ENCODE data around the gene GNPNAT1. TPM values are rescaled to one million over a fixed set of nuclear protein-coding genes. Genes with fewer than 3 reads are reported as not detected.

GNPNAT1 gene
- total RNA-seq, 1 donor from 2014 or later: 5.7 TPM

- Histone ChIP-seq H3K27ac (replicated peaks) (peak overlapping the region; percentile 60), H3K9me3 (replicated peaks) (no peaks in the 10 kb centered on the region), H3K36me3 (peaks cover 8% of the 10 kb centered on the region), H3K4me1 (peaks cover 36% of the 10 kb centered on the region), H3K4me3 (no peak overlapping the region), H3K27me3 (ENCODE audit: low read depth) (no peaks in the 10 kb centered on the region)
- TF ChIP-seq, protein P1, sequence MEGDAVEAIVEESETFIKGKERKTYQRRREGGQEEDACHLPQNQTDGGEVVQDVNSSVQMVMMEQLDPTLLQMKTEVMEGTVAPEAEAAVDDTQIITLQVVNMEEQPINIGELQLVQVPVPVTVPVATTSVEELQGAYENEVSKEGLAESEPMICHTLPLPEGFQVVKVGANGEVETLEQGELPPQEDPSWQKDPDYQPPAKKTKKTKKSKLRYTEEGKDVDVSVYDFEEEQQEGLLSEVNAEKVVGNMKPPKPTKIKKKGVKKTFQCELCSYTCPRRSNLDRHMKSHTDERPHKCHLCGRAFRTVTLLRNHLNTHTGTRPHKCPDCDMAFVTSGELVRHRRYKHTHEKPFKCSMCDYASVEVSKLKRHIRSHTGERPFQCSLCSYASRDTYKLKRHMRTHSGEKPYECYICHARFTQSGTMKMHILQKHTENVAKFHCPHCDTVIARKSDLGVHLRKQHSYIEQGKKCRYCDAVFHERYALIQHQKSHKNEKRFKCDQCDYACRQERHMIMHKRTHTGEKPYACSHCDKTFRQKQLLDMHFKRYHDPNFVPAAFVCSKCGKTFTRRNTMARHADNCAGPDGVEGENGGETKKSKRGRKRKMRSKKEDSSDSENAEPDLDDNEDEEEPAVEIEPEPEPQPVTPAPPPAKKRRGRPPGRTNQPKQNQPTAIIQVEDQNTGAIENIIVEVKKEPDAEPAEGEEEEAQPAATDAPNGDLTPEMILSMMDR (IDR thresholded peaks at IDR 0.05; ENCODE audit: borderline replicate concordance): no peak
- no peak for DNase-seq
- intact Hi-C loops (cut with micrococcal nuclease): no loop called here
These were observed 49.5 kb downstream of the GNPNAT1 start for GRCh38 chr14:52741865-52742264.

GRCh38 chr14:52740751-52741150, 50.7 kb downstream of the GNPNAT1 start:
- no peak for DNase-seq
- Histone ChIP-seq H3K9me3 (replicated peaks) (no peaks in the 10 kb centered on the region), H3K4me1 (peaks cover 43% of the 10 kb centered on the region), H3K27ac (replicated peaks) (peak overlapping the region; percentile 60), H3K4me3 (no peak overlapping the region), H3K27me3 (ENCODE audit: low read depth) (no peaks in the 10 kb centered on the region), H3K36me3 (peaks cover 6% of the 10 kb centered on the region)
- TF ChIP-seq, protein P1 (IDR thresholded peaks at IDR 0.05; ENCODE audit: borderline replicate concordance): no peak
- intact Hi-C loops (cut with micrococcal nuclease): no loop called here

GRCh38 chr14:52738409-52738808, 53.0 kb downstream of the GNPNAT1 start:
- H3K36me3 ChIP-seq: peaks cover 7% of the 10 kb centered on the region
- TF ChIP-seq, protein P1 (IDR thresholded peaks at IDR 0.05; ENCODE audit: borderline replicate concordance): no peak
- intact Hi-C loops (cut with micrococcal nuclease): no loop called here
- no peak overlapping the region for H3K27ac ChIP-seq (replicated peaks)
- no peaks in the 10 kb centered on the region for H3K9me3 ChIP-seq (replicated peaks)
- no peak overlapping the region for H3K4me3 ChIP-seq
- no peaks in the 10 kb centered on the region for H3K27me3 ChIP-seq (ENCODE audit: low read depth)
- H3K4me1 ChIP-seq: peaks cover 46% of the 10 kb centered on the region
- DNase-seq: no peak

- intact Hi-C loops (cut with micrococcal nuclease): no loop called here
- Histone ChIP-seq H3K27me3 (ENCODE audit: low read depth) (no peaks in the 10 kb centered on the region), H3K9me3 (replicated peaks) (no peaks in the 10 kb centered on the region), H3K27ac (replicated peaks) (no peak overlapping the region), H3K36me3 (peaks cover 14% of the 10 kb centered on the region), H3K4me3 (no peak overlapping the region), H3K4me1 (peaks cover 34% of the 10 kb centered on the region)
- no peak for DNase-seq
- TF ChIP-seq, protein P1 (IDR thresholded peaks at IDR 0.05; ENCODE audit: borderline replicate concordance): no peak
These were observed 55.4 kb downstream of the GNPNAT1 start for GRCh38 chr14:52735921-52736489.

- no peak for DNase-seq
- Histone ChIP-seq H3K27ac (replicated peaks) (no peak overlapping the region), H3K27me3 (ENCODE audit: low read depth) (no peaks in the 10 kb centered on the region), H3K4me3 (no peak overlapping the region), H3K36me3 (peaks cover 14% of the 10 kb centered on the region), H3K9me3 (replicated peaks) (no peaks in the 10 kb centered on the region), H3K4me1 (peaks cover 41% of the 10 kb centered on the region)
- TF ChIP-seq, protein P1 (IDR thresholded peaks at IDR 0.05; ENCODE audit: borderline replicate concordance): no peak
- intact Hi-C loops (cut with micrococcal nuclease): no loop called here
These were observed 57.6 kb downstream of the GNPNAT1 start for GRCh38 chr14:52733824-52734223.

Data from left ventricle myocardium inferior (tissue), 1 donor.